HCT116 (cell line): ENCODE results near the gene SIRPA. TPM values are rescaled to one million over a fixed set of nuclear protein-coding genes. Genes with fewer than 3 reads are reported as not detected.

Experiments
- ATAC-seq: fragments of 200-7000 bp; cut with Tn5 transposase; 2 replicates; pipeline ENCODE4 v1.9.1; 2020; ENCODE audit warnings: mild to moderate bottlenecking, moderate library complexity
- BruUV-seq: library from RNA; stranded (reverse); fragments of 400-500 nt; replicated peaks from 2 replicates; lab custom pipeline; 2021; lab: Mats Ljungman, UMichigan
- CTCF ChIA-PET: fragments of 300-600 bp; sonication (Branson Sonifier 250); formaldehyde crosslinking; loops from one replicate; lab custom pipeline; 2021; ENCODE audit warnings: antibody characterized with exemption; lab: Charles Lee
- POLR2A ChIA-PET: fragments of 300-600, 350-600 bp; sonication (Branson Sonifier 250); formaldehyde crosslinking; loops from one replicate; lab custom pipeline; 2021; ENCODE audit warnings: antibody characterized with exemption; lab: Charles Lee
- RAD21 ChIA-PET, 2 experiments: fragments of 300-600 bp; sonication (Branson Sonifier 250); formaldehyde crosslinking; loops; one replicate each; lab custom pipeline; 2023; ENCODE audit warnings: low total read pairs in 2 of 2; ENCODE audit not compliant: uncharacterized antibody in 2 of 2, unreplicated experiment in 2 of 2, low non-redundant PET in 1 of 2; lab: Charles Lee
- DNase-seq: peaks from one replicate; pipeline ENCODE4 v3.0.0-alpha.2; 2010; ENCODE audit warnings: low read depth, low spot score
- H2AFZ ChIP-seq: fragments of 200-600 bp; shearing (Covaris generic), sonication (generic); 2 replicates; pipeline ENCODE4 v1.6.1; 2017; ENCODE audit warnings: low read depth, mixed run types, mixed read lengths, antibody characterized with exemption, low read length; ENCODE audit not compliant: poor library complexity, severe bottlenecking
- H3K27ac ChIP-seq: 2 replicates; pipeline ENCODE4 v1.5.1; 2012; ENCODE audit warnings: low read depth, low read length
- H3K27me3 ChIP-seq: fragments of 200-600 bp; sonication (generic); 2 replicates; pipeline ENCODE4 v1.6.1; 2016; ENCODE audit warnings: mixed run types, low read length, mixed read lengths; ENCODE audit not compliant: insufficient read depth
- H3K36me3 ChIP-seq, 2 experiments: fragments of 200-500 bp in 1 of 2; fragments of 200-600 bp in 1 of 2; sonication (Bioruptor generic) in 1 of 2; sonication (generic) in 1 of 2; 2 replicates each; pipeline versions ENCODE4 v1.5.1 to v1.6.1; 2014 to 2016; ENCODE audit warnings: low read length in 2 of 2, inconsistent platforms in 1 of 2, mixed read lengths in 1 of 2, mixed run types in 1 of 2; ENCODE audit not compliant: insufficient read depth in 2 of 2, control insufficient read depth in 1 of 2
- H3K4me1 ChIP-seq, 2 experiments: fragments of 200-600 bp in 1 of 2; sonication (generic) in 1 of 2; 2 replicates each; pipeline versions ENCODE4 v1.5.1 to v1.6.1; 2012 to 2017; ENCODE audit warnings: low read length in 2 of 2, inconsistent platforms in 1 of 2, mild to moderate bottlenecking in 1 of 2, mixed read lengths in 1 of 2, mixed run types in 1 of 2, moderate library complexity in 1 of 2; ENCODE audit not compliant: insufficient read depth in 2 of 2, control insufficient read depth in 1 of 2
- H3K4me2 ChIP-seq: fragments of 200-600 bp; sonication (generic); 2 replicates; pipeline ENCODE4 v1.6.1; 2017; ENCODE audit warnings: mixed run types, low read length, mixed read lengths
- H3K4me3 ChIP-seq, 2 experiments: fragments of 200-600 bp in 1 of 2; sonication (generic) in 1 of 2; replicated peaks in 1 of 2; 2 replicates each; pipeline ENCODE4 v1.5.1; 2011 to 2016; ENCODE audit warnings: low read length in 2 of 2, control low read depth in 1 of 2, low read depth in 1 of 2, mild to moderate bottlenecking in 1 of 2, mixed read lengths in 1 of 2, mixed run types in 1 of 2
- H3K79me2 ChIP-seq: fragments of 200-600 bp; sonication (generic); 2 replicates; pipeline ENCODE4 v1.6.1; 2017; ENCODE audit warnings: mild to moderate bottlenecking, mixed run types, low read length, moderate library complexity, mixed read lengths; ENCODE audit not compliant: insufficient read depth
- H3K9ac ChIP-seq: fragments of 200-600 bp; sonication (generic); 2 replicates; pipeline ENCODE4 v1.6.1; 2016; ENCODE audit warnings: low read length, mixed read lengths
- H3K9me2 ChIP-seq: fragments of 200-600 bp; sonication (generic), shearing (Covaris generic); 2 replicates; pipeline ENCODE4 v1.6.1; 2017; ENCODE audit warnings: mixed run types, mild to moderate bottlenecking, moderate library complexity; ENCODE audit not compliant: insufficient read depth
- H3K9me3 ChIP-seq, 2 experiments: fragments of 200-500 bp in 1 of 2; fragments of 200-600 bp in 1 of 2; sonication (Bioruptor generic) in 1 of 2; sonication (generic) in 1 of 2; 2 replicates each; pipeline ENCODE4 v1.6.1; 2014 to 2017; ENCODE audit warnings: low read length in 2 of 2, mixed read lengths in 2 of 2, inconsistent platforms in 1 of 2, low read depth in 1 of 2, mild to moderate bottlenecking in 1 of 2, mixed run types in 1 of 2, moderate library complexity in 1 of 2; ENCODE audit not compliant: control insufficient read depth in 1 of 2, insufficient read depth in 1 of 2
- H4K20me1 ChIP-seq: fragments of 200-600 bp; sonication (generic), shearing (Covaris generic); 2 replicates; pipeline ENCODE4 v1.6.1; 2017; ENCODE audit warnings: mixed run types, mild to moderate bottlenecking, moderate library complexity; ENCODE audit not compliant: insufficient read depth
- ATF3 ChIP-seq: IDR thresholded peaks from 2 replicates; pipeline ENCODE4 v1.6.1; 2012
- CBX3 ChIP-seq: IDR thresholded peaks from 2 replicates; pipeline ENCODE4 v1.6.1; 2012; ENCODE audit warnings: low read depth
- CEBPB ChIP-seq: IDR thresholded peaks from 2 replicates; pipeline ENCODE4 v1.6.1; 2012; ENCODE audit warnings: low read depth
- ELF1 ChIP-seq: IDR thresholded peaks from 2 replicates; pipeline ENCODE4 v1.6.1; 2012; ENCODE audit warnings: low read depth, borderline replicate concordance
- EZH2 ChIP-seq: fragments of 200-600 bp; sonication (generic); IDR thresholded peaks from 2 replicates; pipeline ENCODE4 v1.6.1; 2017; ENCODE audit warnings: antibody characterized with exemption, mixed run types
- EZH2phosphoT487 ChIP-seq: fragments of 200-600 bp; IDR thresholded peaks from 2 replicates; pipeline ENCODE4 v1.6.1; 2018; ENCODE audit warnings: antibody characterized with exemption, borderline replicate concordance
- FOSL1 ChIP-seq: IDR thresholded peaks from 2 replicates; pipeline ENCODE4 v1.6.1; 2012; ENCODE audit warnings: low read depth
- JUND ChIP-seq: IDR thresholded peaks from 2 replicates; pipeline ENCODE4 v1.6.1; 2012
- POLR2A ChIP-seq: IDR thresholded peaks from 2 replicates; pipeline ENCODE4 v1.7.0; 2011; ENCODE audit warnings: borderline replicate concordance; ENCODE audit not compliant: insufficient read depth, insufficient read length; ENCODE audit errors: extremely low read depth
- POLR2AphosphoS5 ChIP-seq: IDR thresholded peaks from 2 replicates; pipeline ENCODE4 v1.6.1; 2011; ENCODE audit warnings: mild to moderate bottlenecking, low read depth, low read length, moderate library complexity
- RAD21 ChIP-seq: IDR thresholded peaks from 2 replicates; pipeline ENCODE4 v1.6.1; 2012; ENCODE audit warnings: low read depth, mild to moderate bottlenecking
- REST ChIP-seq: IDR thresholded peaks from 2 replicates; pipeline ENCODE4 v1.6.1; 2012; ENCODE audit warnings: low read depth
- SIN3A ChIP-seq: IDR thresholded peaks from 2 replicates; pipeline ENCODE4 v1.6.1; 2012; ENCODE audit warnings: low read depth
- SP1 ChIP-seq: IDR thresholded peaks from 2 replicates; pipeline ENCODE4 v1.6.1; 2012; ENCODE audit warnings: low read depth
- SRF ChIP-seq: IDR thresholded peaks from 2 replicates; pipeline ENCODE4 v1.6.1; 2012; ENCODE audit warnings: low read depth
- TCF7L2 ChIP-seq: IDR thresholded peaks from 2 replicates; pipeline ENCODE4 v1.7.0; 2011; ENCODE audit warnings: borderline replicate concordance, inconsistent platforms; ENCODE audit not compliant: insufficient read depth, insufficient read length; ENCODE audit errors: extremely low read depth
- YY1 ChIP-seq: IDR thresholded peaks from 2 replicates; pipeline ENCODE4 v1.6.1; 2011; ENCODE audit warnings: low read length, low read depth, moderate library complexity, mild to moderate bottlenecking; ENCODE audit not compliant: insufficient replicate concordance; ENCODE audit errors: extremely low read depth
- ZBTB33 ChIP-seq: IDR thresholded peaks from 2 replicates; pipeline ENCODE4 v1.6.1; 2011; ENCODE audit warnings: mild to moderate bottlenecking, low read length, moderate library complexity; ENCODE audit not compliant: insufficient replicate concordance; ENCODE audit errors: extremely low read depth
- ZFX ChIP-seq: fragments of 450-650 bp; IDR thresholded peaks from 2 replicates; pipeline ENCODE4 v1.6.1; 2017
- ZNF274 ChIP-seq: fragments of 200-500 bp; sonication (Bioruptor generic); IDR thresholded peaks from 2 replicates; pipeline ENCODE4 v1.6.1; 2014; ENCODE audit warnings: mild to moderate bottlenecking, low read depth, low read length, inconsistent platforms
- intact Hi-C: fragments of 100-400 bp; cut with micrococcal nuclease; formaldehyde crosslinking; loops from 2 replicates; pipeline ENCODE4 v1.10.0; 2022
- total RNA-seq: library from RNA; stranded (reverse); gene quantifications from one replicate; pipeline ENCODE4 v1.2.1, GENCODE V29; 2021; ENCODE audit not compliant: unreplicated experiment

SIRPA gene
- total RNA-seq, 1 experiment from 2014 or later: 15.3 TPM

GRCh38 chr20:1971893-1972586, 76.8 kb downstream of the SIRPA start:
- Histone ChIP-seq H3K36me3 (no peaks in the 10 kb centered on the region), H3K9me3 (no peaks in the 10 kb centered on the region), H3K9ac (no peak overlapping the region), H3K4me2 (no peak overlapping the region), H3K27ac (no peak overlapping the region), H3K9me2 (no peaks in the 10 kb centered on the region), H3K4me1 (no peaks in the 10 kb centered on the region), H3K79me2 (no peaks in the 10 kb centered on the region)
- ChIA-PET POLR2A (no interaction called here), CTCF (interaction anchor here (0.8 kb wide), 1 partner anchor 201 kb away, joined by 3 read pairs; no protein-coding TSS in a partner anchor), RAD21 (no interaction called here)
- intact Hi-C loops: no loop called here
- TF ChIP-seq SIN3A: no peak
- TF ChIP-seq TCF7L2: no peak
- no peak for TF ChIP-seq SP1
- TF ChIP-seq YY1: no peak
- no peak for TF ChIP-seq ZBTB33
- no peak for TF ChIP-seq SRF
- no peak for TF ChIP-seq CBX3
- TF ChIP-seq REST: no peak
- TF ChIP-seq FOSL1: no peak
- no peak for TF ChIP-seq ZFX
- no peak for TF ChIP-seq CEBPB
- TF ChIP-seq JUND: no peak
- TF ChIP-seq POLR2AphosphoS5: no peak
- TF ChIP-seq RAD21: no peak
- TF ChIP-seq ELF1: no peak
- no peak for TF ChIP-seq EZH2phosphoT487
- no peak for TF ChIP-seq EZH2
- no peak for TF ChIP-seq ZNF274
- no peak for TF ChIP-seq POLR2A
- TF ChIP-seq ATF3: no peak
- TF ChIP-seq, all 23 proteins: peak for 0
- Histone ChIP-seq H3K27me3 (peaks cover 50% of the 10 kb centered on the region), H4K20me1 (no peaks in the 10 kb centered on the region), H2AFZ (no peak overlapping the region), H3K4me3 (no peak overlapping the region)
- no peak for DNase-seq
- no TSS peak for BruUV-seq
- no peak for ATAC-seq
